DND-41 (cell line): ENCODE data around the gene UVSSA.

Experiments
- CTCF ChIP-seq: IDR thresholded peaks from 2 replicates; pipeline ENCODE4 v1.5.1; 2012; ENCODE audit warnings: borderline replicate concordance, low read length, moderate library complexity, mild to moderate bottlenecking; ENCODE audit not compliant: poor library complexity, severe bottlenecking; ENCODE audit errors: extremely low read depth
- EZH2 ChIP-seq: IDR thresholded peaks from 3 replicates; pipeline ENCODE4 v1.6.1; 2012; ENCODE audit warnings: borderline replicate concordance, low read depth, mild to moderate bottlenecking, moderate library complexity, low read length, inconsistent platforms; ENCODE audit not compliant: severe bottlenecking

GRCh38 chr4:1393866-1394265 is 46.9 kb downstream of the UVSSA start:
- TF ChIP-seq CTCF (no peak), EZH2 (no peak)
